IMR-90 (cell line): ENCODE measurements around the gene CADM2. TPM values are rescaled to one million over a fixed set of nuclear protein-coding genes. Genes with fewer than 3 reads are reported as not detected.

ENCODE experiments used
- ATAC-seq: fragments of 200-7000 bp; cut with Tn5 transposase; 2 replicates; pipeline ENCODE4 v1.9.1; 2020; ENCODE audit warnings: low read depth, mild to moderate bottlenecking, moderate library complexity
- BruUV-seq: library from RNA; stranded (reverse); fragments of 400-500 nt; replicated peaks from 2 replicates; lab custom pipeline; 2021; lab: Mats Ljungman, UMichigan
- CTCF ChIA-PET: fragments of 300-600 bp; formaldehyde crosslinking; extraction: SDS; loops from one replicate; lab custom pipeline; 2021; ENCODE audit warnings: antibody characterized with exemption; lab: Yijun Ruan, JAX
- POLR2A ChIA-PET: fragments of 300-600 bp; sonication (Branson Sonifier 250); formaldehyde crosslinking; loops from one replicate; lab custom pipeline; 2022; ENCODE audit warnings: antibody characterized with exemption; ENCODE audit not compliant: unreplicated experiment; lab: Charles Lee
- DNase-seq: peaks from one replicate; pipeline ENCODE4 v3.0.0; 2013
- H2AFZ ChIP-seq: replicated peaks from 2 replicates; pipeline ENCODE3; 2013; ENCODE audit warnings: low read length, mild to moderate bottlenecking; ENCODE audit not compliant: poor library complexity
- H2AK5ac ChIP-seq: 2 replicates; pipeline ENCODE4 v1.6.1; 2013; ENCODE audit warnings: low read depth, low read length, inconsistent platforms
- H2AK9ac ChIP-seq: replicated peaks from 2 replicates; pipeline ENCODE3; 2013; ENCODE audit warnings: mild to moderate bottlenecking, low read depth, low read length, moderate library complexity; ENCODE audit not compliant: poor library complexity
- H2BK120ac ChIP-seq: 2 replicates; pipeline ENCODE4 v1.6.1; 2013; ENCODE audit warnings: low read depth, low read length, inconsistent platforms
- H2BK15ac ChIP-seq: 3 replicates; pipeline ENCODE4 v1.6.1; 2013; ENCODE audit warnings: low read depth, low read length, inconsistent platforms
- H2BK20ac ChIP-seq: 2 replicates; pipeline ENCODE4 v1.6.1; 2013; ENCODE audit warnings: low read depth, mild to moderate bottlenecking, inconsistent platforms, low read length, moderate library complexity
- H2BK5ac ChIP-seq: 2 replicates; pipeline ENCODE4 v1.6.1; 2013; ENCODE audit warnings: mild to moderate bottlenecking, low read depth, low read length, inconsistent platforms; ENCODE audit not compliant: poor library complexity, severe bottlenecking
- H3K14ac ChIP-seq: replicated peaks from 2 replicates; pipeline ENCODE4 v1.6.1; 2013; ENCODE audit warnings: low read depth, low read length, inconsistent platforms
- H3K18ac ChIP-seq: 2 replicates; pipeline ENCODE4 v1.6.1; 2013; ENCODE audit warnings: low read depth, low read length, control low read depth
- H3K23ac ChIP-seq: 2 replicates; pipeline ENCODE4 v1.6.1; 2013; ENCODE audit warnings: low read depth, low read length, inconsistent platforms
- H3K27ac ChIP-seq: 2 replicates; pipeline ENCODE4 v1.5.1; 2013; ENCODE audit warnings: mild to moderate bottlenecking, control low read depth, low read length; ENCODE audit not compliant: insufficient read depth
- H3K27me3 ChIP-seq: 2 replicates; pipeline ENCODE4 v1.6.1; 2013; ENCODE audit warnings: low read length; ENCODE audit not compliant: control insufficient read depth, insufficient read depth
- H3K36me3 ChIP-seq: 2 replicates; pipeline ENCODE4 v1.6.1; 2013; ENCODE audit warnings: low read length, mixed read lengths; ENCODE audit not compliant: control insufficient read depth, insufficient read depth
- H3K4ac ChIP-seq: 2 replicates; pipeline ENCODE4 v1.6.1; 2013; ENCODE audit warnings: low read depth, low read length, inconsistent platforms
- H3K4me1 ChIP-seq: 2 replicates; pipeline ENCODE4 v1.6.1; 2013; ENCODE audit warnings: low read length, mixed read lengths; ENCODE audit not compliant: control insufficient read depth, insufficient read depth
- H3K4me2 ChIP-seq: 2 replicates; pipeline ENCODE4 v1.6.1; 2013; ENCODE audit warnings: low read depth, mild to moderate bottlenecking, control low read depth, low read length, moderate library complexity
- H3K4me3 ChIP-seq: 2 replicates; pipeline ENCODE4 v1.5.1; 2013; ENCODE audit warnings: low read depth, mild to moderate bottlenecking, control low read depth, low read length, moderate library complexity; ENCODE audit not compliant: insufficient read depth
- H3K56ac ChIP-seq: 2 replicates; pipeline ENCODE4 v1.6.1; 2013; ENCODE audit warnings: low read length, inconsistent platforms; ENCODE audit not compliant: insufficient read depth; ENCODE audit errors: extremely low read depth
- H3K79me1 ChIP-seq, 2 experiments: 2 replicates each; pipeline ENCODE4 v1.6.1; 2013; ENCODE audit warnings: low read length in 2 of 2, inconsistent platforms in 1 of 2, low read depth in 1 of 2
- H3K9ac ChIP-seq: 2 replicates; pipeline ENCODE4 v1.6.1; 2013; ENCODE audit warnings: low read depth, low read length, control low read depth
- H3K9me1 ChIP-seq: 2 replicates; pipeline ENCODE4 v1.6.1; 2013; ENCODE audit warnings: low read length, inconsistent platforms; ENCODE audit not compliant: insufficient read depth
- H3K9me3 ChIP-seq: 2 replicates; pipeline ENCODE4 v1.6.1; 2013; ENCODE audit warnings: low read length; ENCODE audit not compliant: control insufficient read depth, insufficient read depth
- H4K20me1 ChIP-seq: 2 replicates; pipeline ENCODE4 v1.6.1; 2013; ENCODE audit warnings: low read length, inconsistent platforms; ENCODE audit not compliant: insufficient read depth
- H4K5ac ChIP-seq: 2 replicates; pipeline ENCODE4 v1.6.1; 2013; ENCODE audit warnings: mild to moderate bottlenecking, low read depth, low read length, control low read depth
- H4K8ac ChIP-seq, 2 experiments: 2 replicates each; pipeline ENCODE4 v1.6.1; 2013; ENCODE audit warnings: low read depth in 2 of 2, low read length in 2 of 2, control low read depth in 1 of 2, inconsistent platforms in 1 of 2
- H4K91ac ChIP-seq: 2 replicates; pipeline ENCODE4 v1.6.1; 2013; ENCODE audit warnings: low read depth, low read length, inconsistent platforms; ENCODE audit not compliant: insufficient read depth
- BHLHE40 ChIP-seq: fragments of 150-350 bp; IDR thresholded peaks from 2 replicates; pipeline ENCODE4 v1.6.1; 2016; ENCODE audit warnings: mild to moderate bottlenecking, low read depth, low read length
- CEBPB ChIP-seq: IDR thresholded peaks from 2 replicates; pipeline ENCODE4 v1.6.1; 2012; ENCODE audit warnings: low read depth, low read length, improper control_type of control experiment
- CHD1 ChIP-seq: IDR thresholded peaks from 2 replicates; pipeline ENCODE4 v1.6.1; 2012; ENCODE audit warnings: low read depth, low read length, improper control_type of control experiment
- CTCF ChIP-seq: conservative IDR thresholded peaks from 2 replicates; pipeline ENCODE4 v1.5.1; 2012; ENCODE audit warnings: mild to moderate bottlenecking, low read depth, low read length, improper control_type of control experiment
- FOS ChIP-seq: fragments of 150-350 bp; IDR thresholded peaks from 2 replicates; pipeline ENCODE4 v1.6.1; 2016; ENCODE audit warnings: low read depth, low read length
- MAFK ChIP-seq: IDR thresholded peaks from 2 replicates; pipeline ENCODE4 v1.6.1; 2012; ENCODE audit warnings: low read depth, low read length, improper control_type of control experiment
- MAZ ChIP-seq: IDR thresholded peaks from 2 replicates; pipeline ENCODE4 v1.6.1; 2012; ENCODE audit warnings: low read depth, mild to moderate bottlenecking, low read length, improper control_type of control experiment, moderate library complexity, borderline replicate concordance
- MXI1 ChIP-seq: IDR thresholded peaks from 2 replicates; pipeline ENCODE4 v1.6.1; 2012; ENCODE audit warnings: low read depth, mild to moderate bottlenecking, low read length, moderate library complexity, borderline replicate concordance
- NFE2L2 ChIP-seq: fragments of 150-350 bp; IDR thresholded peaks from 2 replicates; pipeline ENCODE4 v1.6.1; 2016; ENCODE audit warnings: low read depth, mild to moderate bottlenecking, low read length
- POLR2A ChIP-seq: IDR thresholded peaks from 2 replicates; pipeline ENCODE4 v1.6.1; 2012; ENCODE audit warnings: mild to moderate bottlenecking, low read depth, low read length
- RAD21 ChIP-seq: IDR thresholded peaks from 2 replicates; pipeline ENCODE4 v1.6.1; 2012; ENCODE audit warnings: low read length, improper control_type of control experiment
- RCOR1 ChIP-seq: IDR thresholded peaks from 2 replicates; pipeline ENCODE4 v1.6.1; 2012; ENCODE audit warnings: mild to moderate bottlenecking, low read length, improper control_type of control experiment; ENCODE audit not compliant: insufficient replicate concordance
- RFX5 ChIP-seq: IDR thresholded peaks from 2 replicates; pipeline ENCODE4 v1.8.0; 2012; ENCODE audit warnings: low read depth, mild to moderate bottlenecking, low read length, moderate library complexity
- SMC3 ChIP-seq: fragments of 150-350 bp; IDR thresholded peaks from 2 replicates; pipeline ENCODE4 v1.6.1; 2016; ENCODE audit warnings: low read depth, mild to moderate bottlenecking, antibody characterized with exemption, low read length, moderate library complexity
- USF2 ChIP-seq: fragments of 150-350 bp; IDR thresholded peaks from 2 replicates; pipeline ENCODE4 v1.6.1; 2017; ENCODE audit warnings: mild to moderate bottlenecking, antibody characterized with exemption, low read length, low read depth
- WGBS, 2 experiments: methylation state at CpG; one replicate each; pipeline versions ENCODE4 v1.1.5 to v1.1.7; 2013; ENCODE audit warnings: missing lambda C conversion rate in 2 of 2; ENCODE audit not compliant: insufficient read length in 1 of 2; ENCODE audit errors: extremely low coverage in 2 of 2; 5-methylcytosine and 5-hydroxymethylcytosine counted together
- dilution Hi-C: fragments of 300-500 bp; cut with HindIII; formaldehyde crosslinking; loops from one replicate; pipeline ENCODE4 v1.14.3; 2018; ENCODE audit warnings: low sequenced_read_pairs; ENCODE audit not compliant: unreplicated experiment
- in situ Hi-C: fragments of 300-500 bp; cut with MboI; formaldehyde crosslinking; loops from 3 replicates; pipeline ENCODE4 v1.14.3; 2019; ENCODE audit warnings: low sequenced_read_pairs, inconsistent platforms, mixed read lengths
- intact Hi-C: fragments of 100-400 bp; cut with micrococcal nuclease; formaldehyde crosslinking; loops from 2 replicates; pipeline ENCODE4 v1.10.0; 2022
- polyA plus RNA-seq, 3 experiments: library from polyadenylated mRNA; depleted of rRNA; stranded (reverse); fragments of >200 nt; gene quantifications; 2 replicates each; pipeline ENCODE4 v1.2.3, GENCODE V29; 2012; ENCODE audit warnings: low replicate concordance in 1 of 3
- total RNA-seq: library from RNA; depleted of rRNA; stranded (reverse); fragments of >200 nt; gene quantifications from 2 replicates; pipeline ENCODE4 v1.2.3, GENCODE V29; 2012
- TF ChIP-seq, protein P1 (sequence below): fragments of 150-350 bp; IDR thresholded peaks from 2 replicates; pipeline ENCODE4 v1.6.1; 2016; ENCODE audit warnings: low read depth, mild to moderate bottlenecking, low read length, moderate library complexity, borderline replicate concordance

Gene CADM2
- total and polyA plus RNA-seq, 2 of the 4 experiments (the other 2 are of a cell fraction), result not detected

- H2AK5ac ChIP-seq, result no peak overlapping the region
- H3K27ac ChIP-seq, result no peak overlapping the region
- H3K4ac ChIP-seq, result no peak overlapping the region
- no peaks in the 10 kb centered on the region for H3K9me3 ChIP-seq
- no peaks in the 10 kb centered on the region for H3K4me1 ChIP-seq
- H4K8ac ChIP-seq, result no peak overlapping the region
- H2AK9ac ChIP-seq, result no peak overlapping the region
- ChIA-PET POLR2A (no interaction called here), CTCF (no interaction called here)
- no peak overlapping the region for H3K18ac ChIP-seq
- no peak overlapping the region for H3K56ac ChIP-seq
- H3K27me3 ChIP-seq, result no peaks in the 10 kb centered on the region
- H3K23ac ChIP-seq, result no peak overlapping the region
- BruUV-seq, result no TSS peak
- in situ Hi-C loops (no loop called here), intact Hi-C loops (no loop called here), dilution Hi-C loops (no loop called here)
- DNase-seq (no peak), ATAC-seq (no peak)
- no peak overlapping the region for H4K91ac ChIP-seq
- H2BK15ac ChIP-seq, result no peak overlapping the region
- no peaks in the 10 kb centered on the region for H3K9me1 ChIP-seq
- no peak overlapping the region for H2BK120ac ChIP-seq
- no peak for TF ChIP-seq FOS
- TF ChIP-seq RAD21, result no peak
- no peak for TF ChIP-seq RFX5
- TF ChIP-seq POLR2A, result no peak
- no peak for TF ChIP-seq CEBPB
- no peak for TF ChIP-seq CHD1
- no peak for TF ChIP-seq RCOR1
- no peak for TF ChIP-seq MAZ
- TF ChIP-seq CTCF, result no peak
- no peak for TF ChIP-seq USF2
- TF ChIP-seq, protein P1, sequence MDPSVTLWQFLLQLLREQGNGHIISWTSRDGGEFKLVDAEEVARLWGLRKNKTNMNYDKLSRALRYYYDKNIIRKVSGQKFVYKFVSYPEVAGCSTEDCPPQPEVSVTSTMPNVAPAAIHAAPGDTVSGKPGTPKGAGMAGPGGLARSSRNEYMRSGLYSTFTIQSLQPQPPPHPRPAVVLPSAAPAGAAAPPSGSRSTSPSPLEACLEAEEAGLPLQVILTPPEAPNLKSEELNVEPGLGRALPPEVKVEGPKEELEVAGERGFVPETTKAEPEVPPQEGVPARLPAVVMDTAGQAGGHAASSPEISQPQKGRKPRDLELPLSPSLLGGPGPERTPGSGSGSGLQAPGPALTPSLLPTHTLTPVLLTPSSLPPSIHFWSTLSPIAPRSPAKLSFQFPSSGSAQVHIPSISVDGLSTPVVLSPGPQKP, result no peak
- TF ChIP-seq NFE2L2, result no peak
- TF ChIP-seq MXI1, result no peak
- no peak for TF ChIP-seq MAFK
- no peak for TF ChIP-seq BHLHE40
- no peak for TF ChIP-seq SMC3
- no peaks in the 10 kb centered on the region for H3K36me3 ChIP-seq
- H3K4me2 ChIP-seq, result no peak overlapping the region
- no peak overlapping the region for H2BK20ac ChIP-seq
- H3K4me3 ChIP-seq, result no peak overlapping the region
- H4K5ac ChIP-seq, result no peak overlapping the region
- H3K9ac ChIP-seq, result no peak overlapping the region
- no peak overlapping the region for H2AFZ ChIP-seq
- no peak overlapping the region for H3K14ac ChIP-seq
- no peaks in the 10 kb centered on the region for H3K79me1 ChIP-seq
- H4K20me1 ChIP-seq, result no peaks in the 10 kb centered on the region
- no peak overlapping the region for H2BK5ac ChIP-seq
- WGBS, 2 experiments, result no CpG with 5 or more reads among the region's 3 CpGs
Observed at GRCh38 chr3:85570819-85571218, 612.0 kb downstream of the CADM2 start.
